Measurements from ENCODE around the gene TENM3.

TENM3 gene

GRCh38 chr4:182507805-182508204 is 264.6 kb downstream of the TENM3 start:
- no peak for TF ChIP-seq CTCF (IDR thresholded peaks at IDR 0.05; ENCODE audit: control extremely low read depth, extremely low read depth, low read depth, missing control alignments)
- CTCF ChIA-PET: interaction anchor here (2.2 kb wide), 1 partner anchor 12 kb away, joined by 5 read pairs; no protein-coding TSS in a partner anchor
- no peak for DNase-seq (ENCODE audit: extremely low spot score)
- POLR2A ChIA-PET: no interaction called here

- ChIA-PET POLR2A (no interaction called here), CTCF (no interaction called here)
- TF ChIP-seq CTCF (IDR thresholded peaks at IDR 0.05; ENCODE audit: control extremely low read depth, extremely low read depth, low read depth, missing control alignments): no peak
- no peak for DNase-seq (ENCODE audit: extremely low spot score)
Observed at GRCh38 chr4:182510836-182511235, 267.6 kb downstream of the TENM3 start.

- CTCF ChIA-PET: no interaction called here
- no peak for DNase-seq (ENCODE audit: extremely low spot score)
- POLR2A ChIA-PET: no interaction called here
- TF ChIP-seq CTCF (IDR thresholded peaks at IDR 0.05; ENCODE audit: control extremely low read depth, extremely low read depth, low read depth, missing control alignments): no peak
Observed at GRCh38 chr4:182513587-182514291, 270.5 kb downstream of the TENM3 start.

- no peak for TF ChIP-seq CTCF (IDR thresholded peaks at IDR 0.05; ENCODE audit: control extremely low read depth, extremely low read depth, low read depth, missing control alignments)
- no peak for DNase-seq (ENCODE audit: extremely low spot score)
- ChIA-PET CTCF (no interaction called here), POLR2A (no interaction called here)
Observed at GRCh38 chr4:182518421-182518820, 275.2 kb downstream of the TENM3 start.

GRCh38 chr4:182519528-182519927 is 276.3 kb downstream of the TENM3 start:
- CTCF ChIA-PET: no interaction called here
- DNase-seq (ENCODE audit: extremely low spot score): no peak
- POLR2A ChIA-PET: no interaction called here
- TF ChIP-seq CTCF (IDR thresholded peaks at IDR 0.05; ENCODE audit: control extremely low read depth, extremely low read depth, low read depth, missing control alignments): no peak

GRCh38 chr4:182521011-182521410 is 277.8 kb downstream of the TENM3 start:
- ChIA-PET CTCF (interaction anchor here (1.1 kb wide), 1 partner anchor 11 kb away, joined by 4 read pairs; no protein-coding TSS in a partner anchor), POLR2A (no interaction called here)
- no peak for DNase-seq (ENCODE audit: extremely low spot score)
- TF ChIP-seq CTCF (IDR thresholded peaks at IDR 0.05; ENCODE audit: control extremely low read depth, extremely low read depth, low read depth, missing control alignments): no peak

Measured in GM10248 (cell line).